ENCODE measurements around the gene OLFM2. TPM values are rescaled to one million over a fixed set of nuclear protein-coding genes. Genes with fewer than 3 reads are reported as not detected.

OLFM2 gene
- total RNA-seq, 4 donors from 2014 or later, result 51.5 to 114 (median 101) TPM

GRCh38 chr19:9862938-9863337, 73.4 kb downstream of the OLFM2 start:
- DNase-seq (ENCODE audit: low spot score in 2 of 2), result no peak
- Histone ChIP-seq H3K4me1 (no peaks in the 10 kb centered on the region), H3K9me3 (no peaks in the 10 kb centered on the region), H3K27ac (no peak overlapping the region), H3K27me3 (no peaks in the 10 kb centered on the region), H3K36me3 (peaks cover 8% of the 10 kb centered on the region), H3K4me3 (no peak overlapping the region)
- TF ChIP-seq CTCF (IDR thresholded peaks at IDR 0.05), result no peak
- TF ChIP-seq POLR2A (IDR thresholded peaks at IDR 0.05), result no peak
- no peak for TF ChIP-seq EP300 (IDR thresholded peaks at IDR 0.05)
- TF ChIP-seq POLR2AphosphoS5 (IDR thresholded peaks at IDR 0.05), result no peak
- 75% methylated on average over 4 of the region's 4 CpGs for WGBS

- no peaks in the 10 kb centered on the region for H3K4me1 ChIP-seq
- H3K36me3 ChIP-seq, result peaks cover 21% of the 10 kb centered on the region
- H3K9me3 ChIP-seq, result no peaks in the 10 kb centered on the region
- no peak overlapping the region for H3K27ac ChIP-seq
- no peak for TF ChIP-seq POLR2AphosphoS5 (IDR thresholded peaks at IDR 0.05)
- TF ChIP-seq EP300 (IDR thresholded peaks at IDR 0.05), result no peak
- TF ChIP-seq CTCF (IDR thresholded peaks at IDR 0.05), result no peak
- TF ChIP-seq POLR2A (IDR thresholded peaks at IDR 0.05), result no peak
- DNase-seq (ENCODE audit: low spot score in 2 of 2), result no peak
- no peak overlapping the region for H3K4me3 ChIP-seq
- WGBS, result 91% methylated on average over 1 of the region's 1 CpG
- no peaks in the 10 kb centered on the region for H3K27me3 ChIP-seq
These were observed 74.8 kb downstream of the OLFM2 start for GRCh38 chr19:9861503-9861902.

GRCh38 chr19:9860407-9860806, 75.9 kb downstream of the OLFM2 start:
- Histone ChIP-seq H3K9me3 (no peaks in the 10 kb centered on the region), H3K27ac (no peak overlapping the region), H3K36me3 (peaks cover 24% of the 10 kb centered on the region), H3K4me3 (no peak overlapping the region), H3K4me1 (no peaks in the 10 kb centered on the region), H3K27me3 (no peaks in the 10 kb centered on the region)
- WGBS, result 84% methylated on average over 7 of the region's 8 CpGs
- DNase-seq (ENCODE audit: low spot score in 2 of 2), result no peak
- TF ChIP-seq EP300 (IDR thresholded peaks at IDR 0.05) (no peak), CTCF (IDR thresholded peaks at IDR 0.05) (no peak), POLR2AphosphoS5 (IDR thresholded peaks at IDR 0.05) (no peak), POLR2A (IDR thresholded peaks at IDR 0.05) (no peak)

GRCh38 chr19:9858766-9859165, 77.5 kb downstream of the OLFM2 start:
- Histone ChIP-seq H3K4me1 (no peaks in the 10 kb centered on the region), H3K27ac (no peak overlapping the region), H3K27me3 (no peaks in the 10 kb centered on the region), H3K4me3 (no peak overlapping the region), H3K9me3 (no peaks in the 10 kb centered on the region), H3K36me3 (peaks cover 34% of the 10 kb centered on the region)
- TF ChIP-seq EP300 (IDR thresholded peaks at IDR 0.05) (no peak), POLR2A (IDR thresholded peaks at IDR 0.05) (no peak), CTCF (IDR thresholded peaks at IDR 0.05) (no peak)
- DNase-seq (ENCODE audit: low spot score in 2 of 2), result no peak

- Histone ChIP-seq H3K9me3 (no peaks in the 10 kb centered on the region), H3K4me1 (no peaks in the 10 kb centered on the region), H3K36me3 (peaks cover 35% of the 10 kb centered on the region), H3K27ac (no peak overlapping the region), H3K4me3 (no peak overlapping the region), H3K27me3 (no peaks in the 10 kb centered on the region)
- WGBS, result 84% methylated on average over 10 of the region's 10 CpGs
- DNase-seq (ENCODE audit: low spot score in 2 of 2), result no peak
- TF ChIP-seq POLR2A (IDR thresholded peaks at IDR 0.05) (no peak), POLR2AphosphoS5 (IDR thresholded peaks at IDR 0.05) (no peak), CTCF (IDR thresholded peaks at IDR 0.05) (no peak), EP300 (IDR thresholded peaks at IDR 0.05) (no peak)
These were observed 78.2 kb downstream of the OLFM2 start for GRCh38 chr19:9857920-9858746.

Measured in suprapubic skin (tissue), 4 donors.